ENCODE results near the gene OTOP3. TPM values are rescaled to one million over a fixed set of nuclear protein-coding genes. Genes with fewer than 3 reads are reported as not detected.

The OTOP3 gene
- total and polyA plus RNA-seq, 2 donors (not counting 1 experiment from before 2014, with no cell fraction given): not detected

- Histone ChIP-seq H3K4me2 (ENCODE audit: extremely low read depth, insufficient read depth, low read length) (no peak overlapping the region), H3K4me1 (ENCODE audit: control insufficient read depth, extremely low read depth, insufficient read depth, low read length) (peaks cover 7% of the 10 kb centered on the region), H2AFZ (ENCODE audit: low read length) (no peak overlapping the region), H3K9me3 (ENCODE audit: control insufficient read depth, insufficient read depth, low read depth, low read length) (no peaks in the 10 kb centered on the region), H3K9ac (ENCODE audit: insufficient read depth, low read length) (no peak overlapping the region), H3K79me2 (ENCODE audit: control insufficient read depth, insufficient read depth, low read length) (peaks cover 18% of the 10 kb centered on the region), H3K4me3 (replicated peaks in 1 of 4; ENCODE audit: control extremely low read depth in 1 of 4, insufficient read depth in 1 of 4, low read depth in 3 of 4, low read length in 4 of 4) (no peak overlapping the region), H4K20me1 (ENCODE audit: control insufficient read depth, extremely low read depth, insufficient read depth, low read length) (no peaks in the 10 kb centered on the region), H3K27me3 (ENCODE audit: control insufficient read depth, insufficient read depth, low read length) (no peaks in the 10 kb centered on the region), H3K27ac (ENCODE audit: insufficient read depth, low read length) (no peak overlapping the region), H3K36me3 (ENCODE audit: control insufficient read depth, insufficient read depth, low read length) (no peaks in the 10 kb centered on the region)
- TF ChIP-seq CTCF (conservative IDR thresholded peaks at IDR 0.05 in 1 of 2, IDR thresholded peaks at IDR 0.05 in 1 of 2; ENCODE audit: low read depth in 1 of 2, low read length in 2 of 2) (no peak), EZH2 (IDR thresholded peaks at IDR 0.05; ENCODE audit: low read length, missing control alignments) (no peak)
- DNase-seq (ENCODE audit: low read depth in 2 of 2): no peak
Measured at GRCh38 chr17:74990581-74991105, 54.9 kb downstream of the OTOP3 start.

GRCh38 chr17:74992223-74992622, 56.5 kb downstream of the OTOP3 start:
- no peak for DNase-seq (ENCODE audit: low read depth in 2 of 2)
- H2AFZ ChIP-seq (ENCODE audit: low read length): no peak overlapping the region
- H3K36me3 ChIP-seq (ENCODE audit: control insufficient read depth, insufficient read depth, low read length): no peaks in the 10 kb centered on the region
- peaks cover 18% of the 10 kb centered on the region for H3K79me2 ChIP-seq (ENCODE audit: control insufficient read depth, insufficient read depth, low read length)
- no peak overlapping the region for H3K9ac ChIP-seq (ENCODE audit: insufficient read depth, low read length)
- no peaks in the 10 kb centered on the region for H4K20me1 ChIP-seq (ENCODE audit: control insufficient read depth, extremely low read depth, insufficient read depth, low read length)
- no peaks in the 10 kb centered on the region for H3K27me3 ChIP-seq (ENCODE audit: control insufficient read depth, insufficient read depth, low read length)
- TF ChIP-seq EZH2 (IDR thresholded peaks at IDR 0.05; ENCODE audit: low read length, missing control alignments): no peak
- no peak for TF ChIP-seq CTCF (conservative IDR thresholded peaks at IDR 0.05 in 1 of 2, IDR thresholded peaks at IDR 0.05 in 1 of 2; ENCODE audit: low read depth in 1 of 2, low read length in 2 of 2)
- peaks cover 7% of the 10 kb centered on the region for H3K4me1 ChIP-seq (ENCODE audit: control insufficient read depth, extremely low read depth, insufficient read depth, low read length)
- no peak overlapping the region for H3K4me2 ChIP-seq (ENCODE audit: extremely low read depth, insufficient read depth, low read length)
- no peaks in the 10 kb centered on the region for H3K9me3 ChIP-seq (ENCODE audit: control insufficient read depth, insufficient read depth, low read depth, low read length)
- no peak overlapping the region for H3K27ac ChIP-seq (ENCODE audit: insufficient read depth, low read length)
- no peak overlapping the region for H3K4me3 ChIP-seq (replicated peaks in 1 of 4; ENCODE audit: control extremely low read depth in 1 of 4, insufficient read depth in 1 of 4, low read depth in 3 of 4, low read length in 4 of 4)

- no peaks in the 10 kb centered on the region for H3K4me1 ChIP-seq (ENCODE audit: control insufficient read depth, extremely low read depth, insufficient read depth, low read length)
- H4K20me1 ChIP-seq (ENCODE audit: control insufficient read depth, extremely low read depth, insufficient read depth, low read length): no peaks in the 10 kb centered on the region
- DNase-seq (ENCODE audit: low read depth in 2 of 2): peak in 1 of 2 donors; percentile 83
- H3K9ac ChIP-seq (ENCODE audit: insufficient read depth, low read length): no peak overlapping the region
- no peaks in the 10 kb centered on the region for H3K9me3 ChIP-seq (ENCODE audit: control insufficient read depth, insufficient read depth, low read depth, low read length)
- no peak for TF ChIP-seq EZH2 (IDR thresholded peaks at IDR 0.05; ENCODE audit: low read length, missing control alignments)
- no peak for TF ChIP-seq CTCF (conservative IDR thresholded peaks at IDR 0.05 in 1 of 2, IDR thresholded peaks at IDR 0.05 in 1 of 2; ENCODE audit: low read depth in 1 of 2, low read length in 2 of 2)
- no peaks in the 10 kb centered on the region for H3K27me3 ChIP-seq (ENCODE audit: control insufficient read depth, insufficient read depth, low read length)
- H2AFZ ChIP-seq (ENCODE audit: low read length): no peak overlapping the region
- peaks cover 11% of the 10 kb centered on the region for H3K79me2 ChIP-seq (ENCODE audit: control insufficient read depth, insufficient read depth, low read length)
- no peak overlapping the region for H3K4me3 ChIP-seq (replicated peaks in 1 of 4; ENCODE audit: control extremely low read depth in 1 of 4, insufficient read depth in 1 of 4, low read depth in 3 of 4, low read length in 4 of 4)
- no peak overlapping the region for H3K4me2 ChIP-seq (ENCODE audit: extremely low read depth, insufficient read depth, low read length)
- H3K27ac ChIP-seq (ENCODE audit: insufficient read depth, low read length): no peak overlapping the region
- H3K36me3 ChIP-seq (ENCODE audit: control insufficient read depth, insufficient read depth, low read length): peaks cover under 1% of the 10 kb centered on the region
Measured at GRCh38 chr17:74994440-74994839, 58.7 kb downstream of the OTOP3 start.
